Subcutaneous adipose tissue (tissue), 4 donors: Measurements from ENCODE around the gene CADPS. TPM values are rescaled to one million over a fixed set of nuclear protein-coding genes. Genes with fewer than 3 reads are reported as not detected.

Experiments
- total RNA-seq, 4 donors: library from RNA; depleted of rRNA; stranded (reverse); fragments of >200 nt; gene quantifications; one replicate each; pipeline ENCODE4 v1.1.0, GENCODE V29; 2016
- TF ChIP-seq, protein P1 (sequence below): fragments of 450-650 bp; IDR thresholded peaks from one replicate; pipeline ENCODE4 v1.5.1; 2016; ENCODE audit warnings: low read depth, mild to moderate bottlenecking, control low read depth, antibody characterized with exemption, moderate library complexity

CADPS gene
- total RNA-seq, 4 donors from 2014 or later = 1.9 to 25.1 TPM; not detected in 2

DNA sequence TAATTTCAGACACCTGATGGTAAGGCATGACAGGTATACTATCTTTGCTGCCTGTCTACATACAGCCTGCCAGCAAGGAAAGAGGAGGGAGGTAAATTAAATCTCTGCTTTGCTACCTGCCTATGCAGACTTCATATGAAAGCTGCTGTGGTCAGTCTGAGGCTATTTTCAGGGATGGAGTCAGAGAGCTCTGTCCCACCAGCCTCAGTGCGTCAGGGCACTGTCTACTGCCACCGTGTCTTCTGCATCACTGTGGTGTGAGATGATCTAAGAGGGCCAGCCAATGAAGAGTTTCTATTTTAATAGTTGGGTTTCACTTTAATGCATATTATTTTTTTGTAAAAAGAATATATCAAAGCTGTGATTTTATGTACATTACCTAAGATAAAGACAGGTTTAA lies 125.6 kb downstream of the CADPS start:
- TF ChIP-seq, protein P1, sequence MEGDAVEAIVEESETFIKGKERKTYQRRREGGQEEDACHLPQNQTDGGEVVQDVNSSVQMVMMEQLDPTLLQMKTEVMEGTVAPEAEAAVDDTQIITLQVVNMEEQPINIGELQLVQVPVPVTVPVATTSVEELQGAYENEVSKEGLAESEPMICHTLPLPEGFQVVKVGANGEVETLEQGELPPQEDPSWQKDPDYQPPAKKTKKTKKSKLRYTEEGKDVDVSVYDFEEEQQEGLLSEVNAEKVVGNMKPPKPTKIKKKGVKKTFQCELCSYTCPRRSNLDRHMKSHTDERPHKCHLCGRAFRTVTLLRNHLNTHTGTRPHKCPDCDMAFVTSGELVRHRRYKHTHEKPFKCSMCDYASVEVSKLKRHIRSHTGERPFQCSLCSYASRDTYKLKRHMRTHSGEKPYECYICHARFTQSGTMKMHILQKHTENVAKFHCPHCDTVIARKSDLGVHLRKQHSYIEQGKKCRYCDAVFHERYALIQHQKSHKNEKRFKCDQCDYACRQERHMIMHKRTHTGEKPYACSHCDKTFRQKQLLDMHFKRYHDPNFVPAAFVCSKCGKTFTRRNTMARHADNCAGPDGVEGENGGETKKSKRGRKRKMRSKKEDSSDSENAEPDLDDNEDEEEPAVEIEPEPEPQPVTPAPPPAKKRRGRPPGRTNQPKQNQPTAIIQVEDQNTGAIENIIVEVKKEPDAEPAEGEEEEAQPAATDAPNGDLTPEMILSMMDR = no peak

DNA sequence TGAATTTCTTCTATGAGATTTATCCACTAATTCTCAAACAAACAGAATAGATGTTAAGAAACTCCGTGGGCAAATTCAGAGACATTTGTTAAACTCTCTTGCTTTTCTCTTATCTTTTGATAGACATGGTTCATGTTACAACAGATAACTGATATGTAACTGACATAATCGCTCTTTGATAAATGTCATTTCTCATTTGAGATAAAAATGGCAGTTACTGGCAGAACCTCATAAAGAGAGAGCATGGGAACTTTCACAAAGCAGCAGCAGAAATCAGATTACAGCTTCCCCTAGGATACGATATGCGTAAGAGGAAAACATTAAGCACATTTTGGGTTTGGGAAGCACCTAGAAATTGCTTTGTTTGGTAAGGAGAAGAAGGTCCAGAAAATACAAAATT lies 126.1 kb downstream of the CADPS start:
- TF ChIP-seq, protein P1 = no peak

DNA sequence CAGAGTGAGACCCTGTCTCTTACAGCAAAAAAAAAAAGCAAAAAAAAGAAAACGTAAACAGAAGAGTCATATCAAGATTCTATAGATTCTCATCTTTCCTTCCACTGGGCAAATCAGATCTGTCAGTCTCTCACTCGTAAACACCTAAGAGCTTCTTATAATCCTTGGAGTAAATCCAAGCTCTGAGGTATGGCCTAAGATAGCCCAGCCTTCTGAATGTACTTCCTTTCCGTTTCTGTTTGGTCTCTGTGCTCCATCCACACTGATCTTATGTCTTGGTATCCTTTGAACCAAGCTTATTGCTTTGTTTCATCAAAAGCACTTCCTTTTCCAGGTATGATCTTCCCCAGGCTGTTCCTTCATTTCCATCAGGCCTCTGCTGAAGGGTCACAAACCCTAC lies 137.8 kb downstream of the CADPS start:
- TF ChIP-seq, protein P1 = no peak

DNA sequence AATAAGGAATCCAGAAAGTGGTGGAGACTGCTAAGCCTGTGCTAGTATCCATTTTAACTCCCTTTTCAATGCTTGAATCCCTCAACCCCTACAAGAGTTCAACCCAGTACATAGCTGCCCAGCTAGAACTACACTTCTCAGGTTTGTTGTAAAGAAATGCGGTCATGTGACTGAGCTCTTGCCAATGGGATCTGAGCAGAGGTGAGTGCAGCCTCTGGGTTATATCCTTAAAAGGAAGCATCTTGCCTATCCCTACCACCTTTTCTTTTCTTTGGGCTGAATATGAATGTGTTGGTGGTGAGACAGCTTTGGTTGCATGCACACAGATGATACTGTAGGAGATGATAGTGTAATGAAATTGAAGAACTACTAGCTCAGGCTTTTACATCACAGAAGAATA lies 139.7 kb downstream of the CADPS start:
- TF ChIP-seq, protein P1 = no peak

DNA sequence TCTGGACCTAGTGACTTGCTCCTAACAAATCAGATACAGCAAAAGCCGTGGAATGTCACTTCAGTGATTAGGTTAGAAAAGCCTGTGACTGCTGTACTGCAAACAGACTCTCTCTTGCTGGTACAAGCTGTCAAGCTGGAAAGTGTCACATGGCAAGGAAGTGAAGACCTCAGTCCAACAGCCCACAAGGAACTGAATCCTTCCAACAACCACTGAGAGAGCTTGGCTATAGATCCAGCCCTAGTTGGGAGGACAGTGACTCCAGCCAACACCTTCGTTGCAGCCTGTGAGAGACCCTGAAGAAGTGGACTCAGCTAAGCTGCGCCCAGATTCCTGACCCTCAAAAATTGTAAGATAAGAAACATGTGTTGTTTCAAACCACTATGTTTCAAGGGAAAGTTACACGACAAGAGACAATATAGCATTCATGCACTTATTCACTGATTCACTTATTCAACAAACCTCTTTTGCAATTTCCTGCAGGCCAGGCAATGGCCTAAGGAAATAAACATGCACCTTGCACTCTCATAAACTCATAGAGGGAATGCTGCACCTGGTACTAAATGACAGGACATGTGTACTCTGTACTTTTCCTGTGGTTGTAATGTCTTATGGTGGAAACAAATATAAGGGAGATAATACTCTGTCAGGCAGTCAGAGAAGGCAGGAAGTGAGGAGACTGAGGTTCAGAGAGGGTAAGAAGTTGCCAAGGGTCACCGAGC lies 142.9 kb downstream of the CADPS start:
- TF ChIP-seq, protein P1 = no peak

DNA sequence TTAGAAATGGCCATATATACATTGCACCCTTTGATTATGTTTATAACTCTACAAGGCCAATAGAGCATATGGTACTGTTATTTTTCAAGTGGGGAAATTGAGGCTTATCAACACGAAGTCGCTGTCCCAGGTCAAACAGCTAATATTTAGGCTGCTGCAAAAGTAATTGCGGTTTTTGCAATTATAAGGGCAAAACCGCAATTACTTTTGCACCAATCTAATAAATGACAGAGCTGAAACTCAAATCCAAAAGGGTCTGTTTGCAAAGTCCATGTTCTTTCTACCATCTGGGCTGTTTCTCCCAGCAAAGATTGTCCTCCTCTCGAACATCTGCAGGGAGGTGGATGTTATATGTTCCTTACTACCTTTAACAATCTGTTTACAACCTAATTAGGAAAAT lies 147.2 kb downstream of the CADPS start:
- TF ChIP-seq, protein P1 = no peak

DNA sequence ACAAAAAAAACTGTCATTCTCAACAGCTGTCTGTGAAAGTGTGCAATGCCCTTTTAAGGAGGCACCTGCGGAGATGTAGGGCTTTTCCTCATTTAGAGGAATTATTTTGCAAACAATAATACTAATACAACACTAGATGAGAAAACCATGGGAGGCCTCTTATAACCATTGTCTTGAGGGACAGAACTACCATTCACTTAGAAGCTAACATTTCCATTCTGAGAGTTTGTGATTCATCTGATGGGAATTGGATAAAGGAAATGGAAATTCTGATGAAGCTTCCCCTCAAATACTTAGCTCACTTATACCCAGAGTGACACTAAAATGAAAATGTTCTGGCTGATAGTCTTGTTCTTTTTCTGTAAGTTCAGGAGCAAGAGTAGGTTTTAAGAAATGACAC lies 147.7 kb downstream of the CADPS start:
- TF ChIP-seq, protein P1 = no peak
